GM18858 (cell line): Measurements from ENCODE around the gene CYCS.
A peak's percentile ranks its signal among the peaks of the same experiment; 100 is the strongest.
"Not testable (repeated sequence)": the region's sequence is repeated elsewhere in the genome, so short reads cannot be mapped to it uniquely, and the experiment has no call there.

Source experiments
- ATAC-seq: cut with Tn5 transposase; IDR thresholded peaks from one replicate; pipeline ENCODE4 v1.9.1; 2021; ENCODE audit not compliant: unreplicated experiment

The CYCS gene

GRCh38 chr7:25118048-25118753, 6.9 kb downstream of the CYCS start:
- ATAC-seq = peak; percentile 29

GRCh38 chr7:25117226-25118047, 7.6 kb downstream of the CYCS start:
- ATAC-seq = peak; percentile 90

- no peak for ATAC-seq
Measured at GRCh38 chr7:25116621-25117020, 8.4 kb downstream of the CYCS start.

- ATAC-seq = not testable (repeated sequence)
Measured at GRCh38 chr7:25110514-25110913, 14.5 kb downstream of the CYCS start.

GRCh38 chr7:25109276-25109675, 15.8 kb downstream of the CYCS start:
- no peak for ATAC-seq

- no peak for ATAC-seq
Measured at GRCh38 chr7:25105911-25106310, 19.1 kb downstream of the CYCS start.

GRCh38 chr7:25103773-25104172, 21.3 kb downstream of the CYCS start:
- ATAC-seq = no peak

- no peak for ATAC-seq
Measured at GRCh38 chr7:25101817-25102216, 23.2 kb downstream of the CYCS start.

- no peak for ATAC-seq
Measured at GRCh38 chr7:25098096-25099046, 26.7 kb downstream of the CYCS start.

- no peak for ATAC-seq
Measured at GRCh38 chr7:25095516-25096345, 29.3 kb downstream of the CYCS start.

- peak; percentile 51 for ATAC-seq
Measured at GRCh38 chr7:25093268-25093826, 31.7 kb downstream of the CYCS start.

GRCh38 chr7:25091779-25092178, 33.3 kb downstream of the CYCS start:
- ATAC-seq = no peak

- no peak for ATAC-seq
Measured at GRCh38 chr7:25091176-25091575, 33.9 kb downstream of the CYCS start.

- ATAC-seq = no peak
Measured at GRCh38 chr7:25090374-25090773, 34.7 kb downstream of the CYCS start.

- peak; percentile 93 for ATAC-seq
Measured at GRCh38 chr7:25087855-25088254, 37.2 kb downstream of the CYCS start.

GRCh38 chr7:25084821-25085220, 40.2 kb downstream of the CYCS start:
- no peak for ATAC-seq

GRCh38 chr7:25083201-25083600, 41.9 kb downstream of the CYCS start:
- no peak for ATAC-seq

- not testable (repeated sequence) for ATAC-seq
Measured at GRCh38 chr7:25082041-25082440, 43.0 kb downstream of the CYCS start.

- no peak for ATAC-seq
Measured at GRCh38 chr7:25077096-25077495, 48.0 kb downstream of the CYCS start.

- ATAC-seq = no peak
Measured at GRCh38 chr7:25075459-25075858, 49.6 kb downstream of the CYCS start.
